SK-N-SH (cell line): ENCODE measurements around the gene ZNF3.

Source experiments
- EP300 ChIP-seq, 2 experiments: IDR thresholded peaks; 2 replicates each; pipeline versions ENCODE4 v1.4.0 to v1.6.1; 2012; ENCODE audit warnings: borderline replicate concordance in 1 of 2, low read depth in 1 of 2, low read length in 1 of 2
- EZH2phosphoT487 ChIP-seq: fragments of 200-600 bp; sonication (generic); IDR thresholded peaks from 2 replicates; pipeline ENCODE4 v1.6.1; 2017; ENCODE audit warnings: low read depth, mixed run types, mild to moderate bottlenecking, antibody characterized with exemption, moderate library complexity, borderline replicate concordance
- JUND ChIP-seq: IDR thresholded peaks from 2 replicates; pipeline ENCODE4 v1.4.0; 2012
- MXI1 ChIP-seq: IDR thresholded peaks from 2 replicates; pipeline ENCODE4 v1.6.1; 2012; ENCODE audit warnings: mild to moderate bottlenecking, low read depth, low read length, improper control_type of control experiment
- NRF1 ChIP-seq: IDR thresholded peaks from 2 replicates; pipeline ENCODE4 v1.6.1; 2012; ENCODE audit warnings: low read depth, mild to moderate bottlenecking, low read length
- POLR2AphosphoS5 ChIP-seq: IDR thresholded peaks from 2 replicates; pipeline ENCODE4 v1.6.1; 2012; ENCODE audit warnings: low read depth, low read length
- RAD21 ChIP-seq: IDR thresholded peaks from 2 replicates; pipeline ENCODE4 v1.6.1; 2012; ENCODE audit warnings: mild to moderate bottlenecking, low read length
- SMC3 ChIP-seq: IDR thresholded peaks from 2 replicates; pipeline ENCODE4 v1.6.1; 2012; ENCODE audit warnings: low read depth, low read length, improper control_type of control experiment
- TAF1 ChIP-seq: IDR thresholded peaks from 2 replicates; pipeline ENCODE4 v1.6.1; 2012; ENCODE audit warnings: low read depth, mild to moderate bottlenecking, low read length, moderate library complexity, borderline replicate concordance
- TF ChIP-seq, protein P1 (sequence below): IDR thresholded peaks from 2 replicates; pipeline ENCODE4 v1.6.1; 2012; ENCODE audit warnings: mild to moderate bottlenecking, low read depth, low read length, moderate library complexity
- TF ChIP-seq, protein P2 (sequence below): fragments of 200-600 bp; sonication (generic); IDR thresholded peaks from 2 replicates; pipeline ENCODE4 v1.6.1; 2017; ENCODE audit warnings: antibody characterized with exemption, mild to moderate bottlenecking, moderate library complexity
- TF ChIP-seq, protein P3 (sequence below): IDR thresholded peaks from 2 replicates; pipeline ENCODE4 v1.4.0; 2012; ENCODE audit warnings: low read depth, borderline replicate concordance

GRCh38 chr7:100080907-100081534, 502 bp downstream of the ZNF3 start:
- TF ChIP-seq, protein P1, sequence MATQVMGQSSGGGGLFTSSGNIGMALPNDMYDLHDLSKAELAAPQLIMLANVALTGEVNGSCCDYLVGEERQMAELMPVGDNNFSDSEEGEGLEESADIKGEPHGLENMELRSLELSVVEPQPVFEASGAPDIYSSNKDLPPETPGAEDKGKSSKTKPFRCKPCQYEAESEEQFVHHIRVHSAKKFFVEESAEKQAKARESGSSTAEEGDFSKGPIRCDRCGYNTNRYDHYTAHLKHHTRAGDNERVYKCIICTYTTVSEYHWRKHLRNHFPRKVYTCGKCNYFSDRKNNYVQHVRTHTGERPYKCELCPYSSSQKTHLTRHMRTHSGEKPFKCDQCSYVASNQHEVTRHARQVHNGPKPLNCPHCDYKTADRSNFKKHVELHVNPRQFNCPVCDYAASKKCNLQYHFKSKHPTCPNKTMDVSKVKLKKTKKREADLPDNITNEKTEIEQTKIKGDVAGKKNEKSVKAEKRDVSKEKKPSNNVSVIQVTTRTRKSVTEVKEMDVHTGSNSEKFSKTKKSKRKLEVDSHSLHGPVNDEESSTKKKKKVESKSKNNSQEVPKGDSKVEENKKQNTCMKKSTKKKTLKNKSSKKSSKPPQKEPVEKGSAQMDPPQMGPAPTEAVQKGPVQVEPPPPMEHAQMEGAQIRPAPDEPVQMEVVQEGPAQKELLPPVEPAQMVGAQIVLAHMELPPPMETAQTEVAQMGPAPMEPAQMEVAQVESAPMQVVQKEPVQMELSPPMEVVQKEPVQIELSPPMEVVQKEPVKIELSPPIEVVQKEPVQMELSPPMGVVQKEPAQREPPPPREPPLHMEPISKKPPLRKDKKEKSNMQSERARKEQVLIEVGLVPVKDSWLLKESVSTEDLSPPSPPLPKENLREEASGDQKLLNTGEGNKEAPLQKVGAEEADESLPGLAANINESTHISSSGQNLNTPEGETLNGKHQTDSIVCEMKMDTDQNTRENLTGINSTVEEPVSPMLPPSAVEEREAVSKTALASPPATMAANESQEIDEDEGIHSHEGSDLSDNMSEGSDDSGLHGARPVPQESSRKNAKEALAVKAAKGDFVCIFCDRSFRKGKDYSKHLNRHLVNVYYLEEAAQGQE: no peak; the same call in 1 of the 2 replicates
- peak; percentile 55; the same call in 1 of the 2 replicates for TF ChIP-seq MXI1
- TF ChIP-seq EZH2phosphoT487: no peak
- TF ChIP-seq NRF1: no peak
- TF ChIP-seq, protein P2, sequence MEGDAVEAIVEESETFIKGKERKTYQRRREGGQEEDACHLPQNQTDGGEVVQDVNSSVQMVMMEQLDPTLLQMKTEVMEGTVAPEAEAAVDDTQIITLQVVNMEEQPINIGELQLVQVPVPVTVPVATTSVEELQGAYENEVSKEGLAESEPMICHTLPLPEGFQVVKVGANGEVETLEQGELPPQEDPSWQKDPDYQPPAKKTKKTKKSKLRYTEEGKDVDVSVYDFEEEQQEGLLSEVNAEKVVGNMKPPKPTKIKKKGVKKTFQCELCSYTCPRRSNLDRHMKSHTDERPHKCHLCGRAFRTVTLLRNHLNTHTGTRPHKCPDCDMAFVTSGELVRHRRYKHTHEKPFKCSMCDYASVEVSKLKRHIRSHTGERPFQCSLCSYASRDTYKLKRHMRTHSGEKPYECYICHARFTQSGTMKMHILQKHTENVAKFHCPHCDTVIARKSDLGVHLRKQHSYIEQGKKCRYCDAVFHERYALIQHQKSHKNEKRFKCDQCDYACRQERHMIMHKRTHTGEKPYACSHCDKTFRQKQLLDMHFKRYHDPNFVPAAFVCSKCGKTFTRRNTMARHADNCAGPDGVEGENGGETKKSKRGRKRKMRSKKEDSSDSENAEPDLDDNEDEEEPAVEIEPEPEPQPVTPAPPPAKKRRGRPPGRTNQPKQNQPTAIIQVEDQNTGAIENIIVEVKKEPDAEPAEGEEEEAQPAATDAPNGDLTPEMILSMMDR: no peak
- no peak for TF ChIP-seq EP300 (IDR thresholded peaks at IDR 0.05; ENCODE audit: borderline replicate concordance in 1 of 2, low read depth in 1 of 2, low read length in 1 of 2)
- TF ChIP-seq RAD21: no peak
- no peak for TF ChIP-seq SMC3
- TF ChIP-seq POLR2AphosphoS5: no peak
- peak; percentile 47; the same call in 1 of the 2 replicates for TF ChIP-seq TAF1
- no peak for TF ChIP-seq JUND
- TF ChIP-seq, protein P3, sequence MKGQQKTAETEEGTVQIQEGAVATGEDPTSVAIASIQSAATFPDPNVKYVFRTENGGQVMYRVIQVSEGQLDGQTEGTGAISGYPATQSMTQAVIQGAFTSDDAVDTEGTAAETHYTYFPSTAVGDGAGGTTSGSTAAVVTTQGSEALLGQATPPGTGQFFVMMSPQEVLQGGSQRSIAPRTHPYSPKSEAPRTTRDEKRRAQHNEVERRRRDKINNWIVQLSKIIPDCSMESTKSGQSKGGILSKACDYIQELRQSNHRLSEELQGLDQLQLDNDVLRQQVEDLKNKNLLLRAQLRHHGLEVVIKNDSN: no peak
